ENCODE data around the gene VILL. TPM values are rescaled to one million over a fixed set of nuclear protein-coding genes. Genes with fewer than 3 reads are reported as not detected.

The VILL gene
- total and polyA plus RNA-seq, 2 of the 8 experiments (the other 6 are each of a cell fraction or from before 2014, with no cell fraction given) = 4.1 to 4.2 TPM

DNA sequence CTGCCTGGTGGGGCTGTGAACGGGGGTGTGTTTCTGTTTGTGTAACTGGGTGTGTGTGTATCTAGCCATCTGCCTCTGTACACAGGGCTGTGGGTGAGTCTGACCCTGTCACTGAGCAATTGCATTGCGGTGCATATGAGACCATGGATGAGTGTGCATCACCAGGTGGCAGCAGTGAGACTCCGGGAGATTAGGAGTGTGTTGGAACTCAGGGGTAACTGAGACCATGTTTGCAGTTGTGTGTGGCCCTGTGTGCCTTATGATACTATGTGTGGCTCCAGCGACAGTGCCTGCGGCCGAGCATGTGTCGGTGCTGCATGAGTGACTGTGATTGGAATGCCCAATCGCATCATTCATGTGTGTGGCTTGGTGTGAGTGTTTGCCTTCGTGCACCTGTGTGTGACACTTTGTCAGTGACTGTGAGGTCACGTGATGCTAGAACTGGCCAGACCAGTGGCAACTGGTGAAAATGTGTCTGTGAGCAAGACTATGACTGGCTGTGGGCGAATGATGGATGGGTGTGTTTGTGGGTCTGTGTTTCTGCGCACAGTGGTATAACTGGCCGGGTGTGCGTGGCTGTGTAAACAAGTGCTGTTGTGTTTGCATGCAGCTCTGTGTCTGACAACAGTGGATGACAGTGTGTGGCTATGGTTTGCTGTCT lies 14.0 kb downstream of the VILL start (continued):
- TF ChIP-seq EZH2 (IDR thresholded peaks at IDR 0.05; ENCODE audit: low read depth, low read length, severe bottlenecking) (no peak), NANOG (IDR thresholded peaks at IDR 0.05; ENCODE audit: insufficient read depth, low read depth, low read length, poor library complexity, severe bottlenecking) (no peak), RXRA (IDR thresholded peaks at IDR 0.05; ENCODE audit: insufficient read depth, low read depth, low read length) (no peak), HDAC6 (IDR thresholded peaks at IDR 0.05; ENCODE audit: low read depth, low read length) (no peak)
- TF ChIP-seq, protein P1, sequence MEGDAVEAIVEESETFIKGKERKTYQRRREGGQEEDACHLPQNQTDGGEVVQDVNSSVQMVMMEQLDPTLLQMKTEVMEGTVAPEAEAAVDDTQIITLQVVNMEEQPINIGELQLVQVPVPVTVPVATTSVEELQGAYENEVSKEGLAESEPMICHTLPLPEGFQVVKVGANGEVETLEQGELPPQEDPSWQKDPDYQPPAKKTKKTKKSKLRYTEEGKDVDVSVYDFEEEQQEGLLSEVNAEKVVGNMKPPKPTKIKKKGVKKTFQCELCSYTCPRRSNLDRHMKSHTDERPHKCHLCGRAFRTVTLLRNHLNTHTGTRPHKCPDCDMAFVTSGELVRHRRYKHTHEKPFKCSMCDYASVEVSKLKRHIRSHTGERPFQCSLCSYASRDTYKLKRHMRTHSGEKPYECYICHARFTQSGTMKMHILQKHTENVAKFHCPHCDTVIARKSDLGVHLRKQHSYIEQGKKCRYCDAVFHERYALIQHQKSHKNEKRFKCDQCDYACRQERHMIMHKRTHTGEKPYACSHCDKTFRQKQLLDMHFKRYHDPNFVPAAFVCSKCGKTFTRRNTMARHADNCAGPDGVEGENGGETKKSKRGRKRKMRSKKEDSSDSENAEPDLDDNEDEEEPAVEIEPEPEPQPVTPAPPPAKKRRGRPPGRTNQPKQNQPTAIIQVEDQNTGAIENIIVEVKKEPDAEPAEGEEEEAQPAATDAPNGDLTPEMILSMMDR (IDR thresholded peaks at IDR 0.05; ENCODE audit: control extremely low read depth in 1 of 3, insufficient read depth in 1 of 3, low read depth in 1 of 3, low read length in 3 of 3) = peak in 2 of 3 experiments; percentile 59 to 79; a peak in 3 of 4 replicates
